ENCODE data around the gene MAFG.
A peak's percentile ranks its signal among the peaks of the same experiment; 100 is the strongest.

The MAFG gene

GRCh38 chr17:81960130-81960958, 32.8 kb upstream of the MAFG start:
- TF ChIP-seq CTCF (IDR thresholded peaks at IDR 0.05): no peak
- H3K27ac ChIP-seq: no peak overlapping the region

- no peak for TF ChIP-seq ZFX (IDR thresholded peaks at IDR 0.05; ENCODE audit: borderline replicate concordance)
- peak; percentile 99 for TF ChIP-seq CTCF (IDR thresholded peaks at IDR 0.05)
- H3K27ac ChIP-seq: no peak overlapping the region
Measured at GRCh38 chr17:81959362-81960129, 32.0 kb upstream of the MAFG start.

GRCh38 chr17:81958633-81959342, 31.3 kb upstream of the MAFG start:
- H3K27ac ChIP-seq: no peak overlapping the region
- TF ChIP-seq CTCF (IDR thresholded peaks at IDR 0.05) (no peak), ZFX (IDR thresholded peaks at IDR 0.05; ENCODE audit: borderline replicate concordance) (no peak)

- H3K27ac ChIP-seq: no peak overlapping the region
- no peak for TF ChIP-seq ZFX (IDR thresholded peaks at IDR 0.05; ENCODE audit: borderline replicate concordance)
- TF ChIP-seq CTCF (IDR thresholded peaks at IDR 0.05): no peak
Measured at GRCh38 chr17:81957691-81958432, 30.3 kb upstream of the MAFG start.

- no peak overlapping the region for H3K27ac ChIP-seq
- TF ChIP-seq ZFX (IDR thresholded peaks at IDR 0.05; ENCODE audit: borderline replicate concordance): no peak
- TF ChIP-seq CTCF (IDR thresholded peaks at IDR 0.05): no peak
Measured at GRCh38 chr17:81956607-81957589, 29.4 kb upstream of the MAFG start.
